Parathyroid adenoma (tissue), 2 donors: ENCODE measurements around the gene PRKCE.

Source experiments
- H2AFZ ChIP-seq: fragments of 300-600 bp; sonication (generic); one replicate; pipeline ENCODE4 v1.7.0; 2017; ENCODE audit warnings: antibody characterized with exemption, mild to moderate bottlenecking
- H3K27ac ChIP-seq: fragments of 300-600 bp; sonication (generic); one replicate; pipeline ENCODE4 v1.7.0; 2017
- H3K27me3 ChIP-seq: fragments of 300-600 bp; sonication (generic); one replicate; pipeline ENCODE4 v1.7.0; 2017; ENCODE audit warnings: low read length; ENCODE audit not compliant: control insufficient read depth, insufficient read depth
- H3K36me3 ChIP-seq: fragments of 300-600 bp; sonication (generic); one replicate; pipeline ENCODE4 v1.7.0; 2017; ENCODE audit warnings: low read length; ENCODE audit not compliant: control insufficient read depth, insufficient read depth
- H3K4me1 ChIP-seq: fragments of 300-600 bp; sonication (generic); one replicate; pipeline ENCODE4 v1.7.0; 2017; ENCODE audit warnings: control low read depth
- H3K4me2 ChIP-seq: fragments of 300-600 bp; sonication (generic); one replicate; pipeline ENCODE4 v1.7.0; 2017; ENCODE audit warnings: low read length
- H3K4me3 ChIP-seq: fragments of 300-600 bp; sonication (generic); one replicate; pipeline ENCODE4 v1.7.0; 2017; ENCODE audit warnings: low read depth, low read length
- H3K79me2 ChIP-seq: fragments of 300-600 bp; sonication (generic); one replicate; pipeline ENCODE4 v1.7.0; 2017; ENCODE audit warnings: control low read depth
- H3K9ac ChIP-seq: fragments of 300-600 bp; sonication (generic); one replicate; pipeline ENCODE4 v1.7.0; 2017; ENCODE audit warnings: mild to moderate bottlenecking
- H3K9me3 ChIP-seq: fragments of 300-600 bp; sonication (generic); one replicate; pipeline ENCODE4 v1.7.0; 2017; ENCODE audit warnings: low read length; ENCODE audit not compliant: control insufficient read depth
- TF ChIP-seq, protein P1 (sequence below): fragments of 300-600 bp; sonication (generic); IDR thresholded peaks from one replicate; pipeline ENCODE4 v1.7.0; 2017; ENCODE audit warnings: antibody characterized with exemption, mild to moderate bottlenecking
- donor health status: primary hyperparathyroidism.

Gene PRKCE

DNA sequence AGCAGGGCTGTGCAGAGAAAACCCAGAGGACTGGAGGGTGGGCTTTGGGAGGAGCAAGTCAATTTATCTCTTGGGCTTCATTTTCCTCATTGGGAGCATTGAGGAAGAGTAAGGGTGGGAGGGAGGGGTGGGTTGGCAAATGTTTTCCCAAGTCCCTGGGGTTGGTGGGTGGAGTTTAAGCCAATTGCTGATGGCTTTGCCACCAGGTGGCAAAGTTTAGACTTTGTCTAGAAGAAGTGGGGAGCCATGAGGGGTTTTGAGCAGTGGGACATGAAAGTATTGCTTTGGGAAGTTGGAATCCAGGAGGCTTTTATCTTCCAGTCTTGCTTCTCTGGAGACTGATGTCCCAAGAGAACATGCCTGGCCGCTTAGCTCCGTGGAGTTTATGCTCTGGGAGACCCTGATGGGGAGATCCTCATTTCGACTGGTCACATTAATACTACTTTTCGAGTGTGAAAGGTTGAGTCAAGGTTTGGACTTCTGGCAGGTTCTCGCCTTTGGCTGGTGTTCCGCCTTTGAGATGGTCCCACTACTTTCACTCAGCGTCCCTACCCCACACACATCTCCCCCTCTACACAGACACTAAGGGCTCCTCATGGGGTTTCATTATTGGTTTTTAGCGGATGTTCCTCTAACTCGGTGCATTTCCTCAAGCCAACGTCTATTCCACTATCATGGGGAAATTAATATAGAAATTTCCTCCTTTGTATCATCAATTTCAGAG, 126.7 kb downstream of the PRKCE start:
- H2AFZ ChIP-seq = no peak overlapping the region
- H3K27me3 ChIP-seq = no peaks in the 10 kb centered on the region
- peaks cover 40% of the 10 kb centered on the region for H3K79me2 ChIP-seq
- no peak overlapping the region for H3K4me2 ChIP-seq
- TF ChIP-seq, protein P1, sequence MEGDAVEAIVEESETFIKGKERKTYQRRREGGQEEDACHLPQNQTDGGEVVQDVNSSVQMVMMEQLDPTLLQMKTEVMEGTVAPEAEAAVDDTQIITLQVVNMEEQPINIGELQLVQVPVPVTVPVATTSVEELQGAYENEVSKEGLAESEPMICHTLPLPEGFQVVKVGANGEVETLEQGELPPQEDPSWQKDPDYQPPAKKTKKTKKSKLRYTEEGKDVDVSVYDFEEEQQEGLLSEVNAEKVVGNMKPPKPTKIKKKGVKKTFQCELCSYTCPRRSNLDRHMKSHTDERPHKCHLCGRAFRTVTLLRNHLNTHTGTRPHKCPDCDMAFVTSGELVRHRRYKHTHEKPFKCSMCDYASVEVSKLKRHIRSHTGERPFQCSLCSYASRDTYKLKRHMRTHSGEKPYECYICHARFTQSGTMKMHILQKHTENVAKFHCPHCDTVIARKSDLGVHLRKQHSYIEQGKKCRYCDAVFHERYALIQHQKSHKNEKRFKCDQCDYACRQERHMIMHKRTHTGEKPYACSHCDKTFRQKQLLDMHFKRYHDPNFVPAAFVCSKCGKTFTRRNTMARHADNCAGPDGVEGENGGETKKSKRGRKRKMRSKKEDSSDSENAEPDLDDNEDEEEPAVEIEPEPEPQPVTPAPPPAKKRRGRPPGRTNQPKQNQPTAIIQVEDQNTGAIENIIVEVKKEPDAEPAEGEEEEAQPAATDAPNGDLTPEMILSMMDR = no peak
- no peaks in the 10 kb centered on the region for H3K9me3 ChIP-seq
- no peak overlapping the region for H3K27ac ChIP-seq
- H3K4me1 ChIP-seq = peaks cover 3% of the 10 kb centered on the region
- no peak overlapping the region for H3K4me3 ChIP-seq
- H3K36me3 ChIP-seq = no peaks in the 10 kb centered on the region
- H3K9ac ChIP-seq = no peak overlapping the region

DNA sequence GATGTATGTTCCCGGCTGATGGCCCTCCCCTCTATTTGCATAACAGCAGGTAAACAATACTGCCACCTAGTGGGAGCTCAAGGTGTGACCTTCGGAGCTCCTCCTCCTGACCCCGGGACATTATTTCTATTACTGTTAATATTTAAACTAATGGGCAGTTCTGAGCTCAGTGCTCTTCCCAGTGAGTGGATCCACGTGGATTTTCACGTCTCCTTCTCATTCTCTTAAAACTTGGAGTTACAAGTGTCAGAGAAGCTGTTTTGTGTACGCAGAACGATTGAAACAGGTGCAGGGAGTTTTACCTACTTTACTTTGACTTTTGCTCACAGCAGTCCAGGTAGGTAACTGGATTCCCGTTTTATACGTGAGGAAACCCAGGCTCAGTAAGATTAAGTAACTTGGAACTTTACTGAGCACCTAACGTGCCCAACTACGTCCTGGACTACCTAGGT, 127.3 kb downstream of the PRKCE start:
- Histone ChIP-seq H3K27ac (no peak overlapping the region), H3K9me3 (no peaks in the 10 kb centered on the region), H3K4me3 (no peak overlapping the region), H3K4me1 (peaks cover 3% of the 10 kb centered on the region), H3K27me3 (no peaks in the 10 kb centered on the region), H3K9ac (no peak overlapping the region), H3K36me3 (no peaks in the 10 kb centered on the region), H3K4me2 (no peak overlapping the region), H3K79me2 (peaks cover 40% of the 10 kb centered on the region), H2AFZ (no peak overlapping the region)
- TF ChIP-seq, protein P1 = peak; percentile 90

DNA sequence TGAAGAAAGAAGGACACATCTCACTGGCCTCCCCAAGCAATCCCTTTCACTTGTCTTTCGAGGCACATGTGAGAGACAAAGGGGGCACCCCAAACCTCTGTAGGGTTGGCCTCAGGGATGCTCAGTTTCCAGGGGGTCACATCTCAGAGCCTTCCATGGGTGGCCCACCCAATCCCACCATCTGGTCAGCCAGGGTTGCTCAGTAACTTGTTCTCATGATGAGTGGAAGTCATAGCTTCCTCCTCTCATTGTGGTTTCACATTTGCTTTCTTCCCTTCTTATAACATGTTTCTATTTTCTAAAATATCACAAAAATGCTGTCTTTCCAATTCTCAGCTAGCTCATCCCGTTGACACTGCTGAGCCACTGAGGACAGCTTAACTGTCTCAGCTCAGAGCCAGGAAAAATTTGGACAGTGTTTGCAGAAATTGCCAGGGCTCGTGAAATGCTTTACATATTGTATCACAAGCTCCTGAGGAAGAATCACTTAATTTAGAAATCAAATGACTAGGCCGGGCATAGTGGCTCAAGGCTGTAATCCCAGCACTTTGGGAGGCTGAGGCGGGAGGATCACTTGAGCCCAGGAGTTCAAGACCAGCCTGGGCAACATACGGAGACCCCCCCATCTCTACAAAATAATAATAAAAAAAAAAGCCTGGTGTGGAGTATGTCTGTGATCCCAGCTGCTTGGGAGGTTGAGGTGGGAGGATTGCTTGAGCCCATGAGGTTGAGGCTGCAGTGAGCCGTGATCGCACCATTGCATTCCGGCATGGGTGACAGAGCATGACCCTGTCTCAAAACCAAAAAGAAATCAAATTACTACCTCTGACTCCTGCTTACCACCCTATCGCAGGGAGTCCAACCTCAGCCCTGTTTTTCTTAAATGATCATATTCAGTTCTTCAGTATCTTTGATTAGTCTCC, 129.3 kb downstream of the PRKCE start:
- no peaks in the 10 kb centered on the region for H3K27me3 ChIP-seq
- H3K4me2 ChIP-seq = no peak overlapping the region
- H3K4me1 ChIP-seq = peaks cover 3% of the 10 kb centered on the region
- H3K9ac ChIP-seq = no peak overlapping the region
- no peaks in the 10 kb centered on the region for H3K9me3 ChIP-seq
- H3K79me2 ChIP-seq = peaks cover 47% of the 10 kb centered on the region
- no peaks in the 10 kb centered on the region for H3K36me3 ChIP-seq
- no peak overlapping the region for H3K4me3 ChIP-seq
- TF ChIP-seq, protein P1 = no peak
- H3K27ac ChIP-seq = no peak overlapping the region
- no peak overlapping the region for H2AFZ ChIP-seq

- no peak overlapping the region for H3K4me2 ChIP-seq
- H3K36me3 ChIP-seq = no peaks in the 10 kb centered on the region
- no peaks in the 10 kb centered on the region for H3K9me3 ChIP-seq
- H3K27me3 ChIP-seq = no peaks in the 10 kb centered on the region
- H3K27ac ChIP-seq = no peak overlapping the region
- no peak overlapping the region for H3K9ac ChIP-seq
- TF ChIP-seq, protein P1 = no peak
- H3K79me2 ChIP-seq = peaks cover 51% of the 10 kb centered on the region
- H2AFZ ChIP-seq = no peak overlapping the region
- no peak overlapping the region for H3K4me3 ChIP-seq
- peaks cover 8% of the 10 kb centered on the region for H3K4me1 ChIP-seq
Observed at GRCh38 chr2:45781464-45781811, 130.0 kb downstream of the PRKCE start.
